HG03354 (cell line): Measurements from ENCODE around the gene ERH.

ENCODE experiments used
- ATAC-seq: cut with Tn5 transposase; IDR thresholded peaks from one replicate; pipeline ENCODE4 v1.9.1; 2021; ENCODE audit warnings: mild to moderate bottlenecking; ENCODE audit not compliant: unreplicated experiment, poor library complexity, severe bottlenecking

The ERH gene

GRCh38 chr14:69333791-69334337 is 64.2 kb downstream of the ERH start:
- no peak for ATAC-seq

GRCh38 chr14:69332782-69333395 is 65.2 kb downstream of the ERH start:
- no peak for ATAC-seq

DNA sequence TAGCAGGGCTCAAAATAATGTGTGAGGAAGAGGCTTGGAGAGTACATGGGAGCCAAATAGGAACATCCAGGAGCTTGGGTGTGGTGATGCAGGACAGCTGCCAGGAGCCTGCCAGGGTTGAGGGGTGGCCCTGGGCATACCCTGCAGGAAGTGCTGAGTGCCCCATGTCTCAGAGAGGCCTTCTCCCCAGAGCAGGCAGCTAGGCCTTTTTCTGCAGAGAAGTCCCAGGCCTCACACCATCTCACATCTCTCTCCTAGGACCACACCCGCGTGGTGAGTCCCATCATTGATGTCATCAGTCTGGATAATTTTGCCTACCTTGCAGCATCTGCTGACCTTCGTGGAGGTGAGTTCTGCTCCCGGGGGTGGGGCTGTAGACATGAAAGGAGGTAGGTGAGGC is 66.9 kb downstream of the ERH start:
- no peak for ATAC-seq
